ENCODE data around the gene VSIG10.

Gene VSIG10

GRCh38 chr12:118059341-118060191 is 44.2 kb downstream of the VSIG10 start:
- DNase-seq, result no peak

GRCh38 chr12:118058881-118059280 is 44.9 kb downstream of the VSIG10 start:
- DNase-seq, result no peak

GRCh38 chr12:118058227-118058626 is 45.6 kb downstream of the VSIG10 start:
- no peak for DNase-seq

GRCh38 chr12:118055865-118056773 is 47.7 kb downstream of the VSIG10 start:
- no peak for DNase-seq

- DNase-seq, result peak; percentile 70
Observed at GRCh38 chr12:118055144-118055557, 48.7 kb downstream of the VSIG10 start.

GRCh38 chr12:118053071-118053985 is 50.5 kb downstream of the VSIG10 start:
- peak; percentile 16 for DNase-seq

GRCh38 chr12:118052324-118053070 is 51.3 kb downstream of the VSIG10 start:
- no peak for DNase-seq

GRCh38 chr12:118050972-118051910 is 52.6 kb downstream of the VSIG10 start:
- no peak for DNase-seq

GRCh38 chr12:118046430-118046829 is 57.4 kb downstream of the VSIG10 start:
- DNase-seq, result no peak

- DNase-seq, result no peak
Observed at GRCh38 chr12:118044577-118044976, 59.2 kb downstream of the VSIG10 start.

- no peak for DNase-seq
Observed at GRCh38 chr12:118044075-118044474, 59.7 kb downstream of the VSIG10 start.

- DNase-seq, result no peak
Observed at GRCh38 chr12:118042091-118042490, 61.7 kb downstream of the VSIG10 start.

GRCh38 chr12:118038137-118038536 is 65.7 kb downstream of the VSIG10 start:
- DNase-seq, result no peak

- DNase-seq, result no peak
Observed at GRCh38 chr12:118036672-118037411, 67.0 kb downstream of the VSIG10 start.

GRCh38 chr12:118035190-118036041 is 68.4 kb downstream of the VSIG10 start:
- no peak for DNase-seq

- no peak for DNase-seq
Observed at GRCh38 chr12:118034429-118035189, 69.2 kb downstream of the VSIG10 start.

- no peak for DNase-seq
Observed at GRCh38 chr12:118033902-118034301, 69.9 kb downstream of the VSIG10 start.

- DNase-seq, result no peak
Observed at GRCh38 chr12:118033323-118033722, 70.5 kb downstream of the VSIG10 start.
